Adipocyte (in vitro differentiated cells): ENCODE results near the gene GBF1.

Source experiments
- DNase-seq: peaks from one replicate; pipeline ENCODE4 v3.0.0-alpha.2; 2015; ENCODE audit warnings: low read depth
- H3K27me3 ChIP-seq: replicated peaks from 2 replicates; pipeline ENCODE4 v1.7.0; 2013; ENCODE audit warnings: mild to moderate bottlenecking, low read length, moderate library complexity; ENCODE audit not compliant: control insufficient read depth, insufficient read depth
- H3K36me3 ChIP-seq: 2 replicates; pipeline ENCODE4 v1.7.0; 2013; ENCODE audit warnings: low read length, mild to moderate bottlenecking, moderate library complexity; ENCODE audit not compliant: control insufficient read depth, insufficient read depth, severe bottlenecking
- H3K4me1 ChIP-seq: 2 replicates; pipeline ENCODE4 v1.7.0; 2013; ENCODE audit warnings: mild to moderate bottlenecking, low read length, moderate library complexity; ENCODE audit not compliant: control insufficient read depth, insufficient read depth
- H3K4me3 ChIP-seq: 2 replicates; pipeline ENCODE4 v1.7.0; 2013; ENCODE audit warnings: mild to moderate bottlenecking, low read length, moderate library complexity
- H3K9ac ChIP-seq: 2 replicates; pipeline ENCODE4 v1.7.0; 2013; ENCODE audit warnings: mild to moderate bottlenecking, low read length, moderate library complexity
- H3K9me3 ChIP-seq: 2 replicates; pipeline ENCODE4 v1.7.0; 2013; ENCODE audit warnings: mild to moderate bottlenecking, low read length, moderate library complexity; ENCODE audit not compliant: control insufficient read depth

GBF1 gene

GRCh38 chr10:102420714-102421506 lies 175.6 kb downstream of the GBF1 start, which contains the start of gene FBXL15:
TSS of gene FBXL15 (plus strand) at chr10:102420836. CDS start at chr10:102421130, 294 bp downstream.
- no peaks in the 10 kb centered on the region for H3K9me3 ChIP-seq
- peaks cover 20% of the 10 kb centered on the region for H3K36me3 ChIP-seq
- H3K27me3 ChIP-seq = peaks cover 21% of the 10 kb centered on the region
- H3K4me3 ChIP-seq = peak within 1 kb of the TSS; percentile 84
- peaks cover 21% of the 10 kb centered on the region for H3K4me1 ChIP-seq
- H3K9ac ChIP-seq = peak within 1 kb of the TSS; percentile 84
- DNase-seq = peak; percentile 99

- Histone ChIP-seq H3K27me3 (peaks cover 17% of the 10 kb centered on the region), H3K9me3 (no peaks in the 10 kb centered on the region), H3K4me3 (peak overlapping the region; percentile 84), H3K9ac (peak overlapping the region; percentile 84), H3K4me1 (peaks cover 21% of the 10 kb centered on the region), H3K36me3 (peaks cover 20% of the 10 kb centered on the region)
- no peak for DNase-seq
Measured at GRCh38 chr10:102421507-102421756, 176.1 kb downstream of the GBF1 start.

GRCh38 chr10:102421757-102422512 lies 176.6 kb downstream of the GBF1 start:
- H3K27me3 ChIP-seq = peaks cover 15% of the 10 kb centered on the region
- H3K4me3 ChIP-seq = peak overlapping the region; percentile 84
- peak; percentile 61 for DNase-seq
- peaks cover 21% of the 10 kb centered on the region for H3K4me1 ChIP-seq
- H3K9me3 ChIP-seq = no peaks in the 10 kb centered on the region
- H3K36me3 ChIP-seq = peaks cover 20% of the 10 kb centered on the region
- peak overlapping the region; percentile 84 for H3K9ac ChIP-seq

GRCh38 chr10:102422545-102423129 lies 177.3 kb downstream of the GBF1 start:
- H3K4me3 ChIP-seq = peak overlapping the region; percentile 84
- H3K36me3 ChIP-seq = peaks cover 20% of the 10 kb centered on the region
- H3K9ac ChIP-seq = peak overlapping the region; percentile 84
- H3K9me3 ChIP-seq = no peaks in the 10 kb centered on the region
- peaks cover 21% of the 10 kb centered on the region for H3K4me1 ChIP-seq
- DNase-seq = peak; percentile 86
- peaks cover 8% of the 10 kb centered on the region for H3K27me3 ChIP-seq

- H3K4me3 ChIP-seq = no peak overlapping the region
- H3K27me3 ChIP-seq = peaks cover under 1% of the 10 kb centered on the region
- H3K9me3 ChIP-seq = no peaks in the 10 kb centered on the region
- DNase-seq = no peak
- no peak overlapping the region for H3K9ac ChIP-seq
- H3K36me3 ChIP-seq = peaks cover 20% of the 10 kb centered on the region
- peaks cover 21% of the 10 kb centered on the region for H3K4me1 ChIP-seq
Measured at GRCh38 chr10:102423372-102423968, 178.1 kb downstream of the GBF1 start.

- Histone ChIP-seq H3K4me1 (peaks cover 21% of the 10 kb centered on the region), H3K9ac (no peak overlapping the region), H3K27me3 (no peaks in the 10 kb centered on the region), H3K9me3 (no peaks in the 10 kb centered on the region), H3K36me3 (peaks cover 20% of the 10 kb centered on the region), H3K4me3 (no peak overlapping the region)
- DNase-seq = no peak
Measured at GRCh38 chr10:102424145-102424544, 178.8 kb downstream of the GBF1 start.

- Histone ChIP-seq H3K36me3 (peaks cover 20% of the 10 kb centered on the region), H3K4me3 (no peak overlapping the region), H3K9ac (no peak overlapping the region), H3K4me1 (peaks cover 17% of the 10 kb centered on the region), H3K9me3 (no peaks in the 10 kb centered on the region), H3K27me3 (no peaks in the 10 kb centered on the region)
- DNase-seq = no peak
Measured at GRCh38 chr10:102424916-102425315, 179.6 kb downstream of the GBF1 start.

- no peak for DNase-seq
- no peak overlapping the region for H3K9ac ChIP-seq
- peaks cover 12% of the 10 kb centered on the region for H3K4me1 ChIP-seq
- no peaks in the 10 kb centered on the region for H3K9me3 ChIP-seq
- peaks cover 20% of the 10 kb centered on the region for H3K36me3 ChIP-seq
- H3K27me3 ChIP-seq = no peaks in the 10 kb centered on the region
- no peak overlapping the region for H3K4me3 ChIP-seq
Measured at GRCh38 chr10:102425444-102425843, 180.1 kb downstream of the GBF1 start.

GRCh38 chr10:102426803-102427287 lies 181.5 kb downstream of the GBF1 start:
- Histone ChIP-seq H3K36me3 (peaks cover 23% of the 10 kb centered on the region), H3K9me3 (no peaks in the 10 kb centered on the region), H3K4me3 (no peak overlapping the region), H3K27me3 (no peaks in the 10 kb centered on the region), H3K4me1 (peaks cover 19% of the 10 kb centered on the region), H3K9ac (no peak overlapping the region)
- DNase-seq = no peak

- no peaks in the 10 kb centered on the region for H3K27me3 ChIP-seq
- no peaks in the 10 kb centered on the region for H3K9me3 ChIP-seq
- H3K4me3 ChIP-seq = no peak overlapping the region
- peaks cover 13% of the 10 kb centered on the region for H3K4me1 ChIP-seq
- H3K9ac ChIP-seq = no peak overlapping the region
- H3K36me3 ChIP-seq = peaks cover 8% of the 10 kb centered on the region
- DNase-seq = no peak
Measured at GRCh38 chr10:102429468-102429867, 184.1 kb downstream of the GBF1 start.
